Measurements from ENCODE around the gene LENG1. TPM values are rescaled to one million over a fixed set of nuclear protein-coding genes. Genes with fewer than 3 reads are reported as not detected.
A peak's percentile ranks its signal among the peaks of the same experiment; 100 is the strongest.
"Not testable (repeated sequence)": the region's sequence is repeated elsewhere in the genome, so short reads cannot be mapped to it uniquely, and the experiment has no call there.

LENG1 gene
- total RNA-seq, 1 donor from 2014 or later: 4.4 TPM

- peak; percentile 100 for DNase-seq (ENCODE audit: low spot score)
Observed at GRCh38 chr19:54189735-54190502, 30.4 kb upstream of the LENG1 start.

DNA sequence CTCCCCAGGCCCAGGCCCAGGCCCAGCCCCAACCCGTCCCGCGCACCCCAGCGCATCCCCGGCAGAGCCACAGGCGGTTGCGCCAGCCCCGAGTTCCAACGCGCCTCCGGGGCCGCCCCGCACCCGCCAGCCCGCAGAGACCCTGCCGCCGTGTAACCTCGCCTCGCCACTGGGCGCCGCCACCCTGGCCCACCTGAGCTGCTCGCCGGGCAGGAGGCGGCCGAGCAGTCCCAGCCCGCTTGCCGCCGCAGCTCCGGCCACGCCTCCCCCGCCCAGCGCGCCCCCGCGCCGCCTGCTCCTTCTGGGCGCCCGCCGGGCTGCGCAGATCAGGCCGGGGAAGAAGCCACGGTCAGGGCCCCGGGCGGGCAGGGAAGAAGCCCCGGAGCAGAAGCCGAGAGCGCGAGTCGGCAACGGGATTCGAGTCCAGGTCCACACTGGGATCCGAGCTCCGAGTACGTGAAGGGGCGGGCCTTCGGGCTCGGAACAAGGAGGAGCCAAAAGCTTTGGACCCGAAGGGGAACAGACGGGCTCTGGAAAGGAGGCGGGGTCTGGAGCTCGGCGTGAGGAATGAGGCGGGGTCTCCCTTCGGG is 29.7 kb upstream of the LENG1 start, which contains the start of gene MBOAT7:
Gene MBOAT7 (minus strand): TSS at position 436 of the 590 bp plus-strand sequence. CDS start 1,072 bp downstream, outside the sequence.
- peak; percentile 92 for DNase-seq (ENCODE audit: low spot score)

DNA sequence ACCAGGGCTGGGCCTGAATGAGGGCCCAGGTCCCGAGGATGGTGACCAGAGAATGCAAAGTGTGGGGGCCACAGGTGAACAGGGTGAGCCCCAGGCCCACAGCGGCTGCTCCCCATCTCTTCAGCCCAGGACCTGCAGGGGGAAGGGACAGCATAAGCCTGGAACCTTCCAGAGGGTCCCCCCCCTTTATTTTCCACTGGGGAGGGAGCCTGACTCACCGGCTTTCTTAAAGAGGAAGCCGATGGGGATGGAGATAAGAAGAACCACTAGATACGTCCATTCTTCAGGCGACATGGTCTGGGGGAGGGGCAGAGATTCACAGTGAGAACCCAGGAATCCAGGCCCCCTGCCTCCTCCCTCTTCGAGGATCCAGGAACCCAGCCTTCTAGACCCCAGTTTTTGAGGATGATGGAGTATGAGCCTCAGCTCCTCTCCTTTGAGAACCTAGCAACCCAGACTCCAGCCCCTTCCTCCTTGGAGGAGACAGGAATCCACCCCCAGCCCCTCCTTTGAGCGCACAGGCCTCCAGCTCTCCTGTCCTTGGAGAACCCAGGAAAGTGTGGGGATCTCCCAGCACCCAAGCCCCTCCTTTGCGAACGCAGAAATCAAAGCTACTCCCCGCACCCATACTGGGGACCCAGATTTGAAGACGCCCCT is 28.8 kb upstream of the LENG1 start:
- no peak for DNase-seq (ENCODE audit: low spot score)

GRCh38 chr19:54186934-54187381 is 27.4 kb upstream of the LENG1 start:
- DNase-seq (ENCODE audit: low spot score): no peak

DNA sequence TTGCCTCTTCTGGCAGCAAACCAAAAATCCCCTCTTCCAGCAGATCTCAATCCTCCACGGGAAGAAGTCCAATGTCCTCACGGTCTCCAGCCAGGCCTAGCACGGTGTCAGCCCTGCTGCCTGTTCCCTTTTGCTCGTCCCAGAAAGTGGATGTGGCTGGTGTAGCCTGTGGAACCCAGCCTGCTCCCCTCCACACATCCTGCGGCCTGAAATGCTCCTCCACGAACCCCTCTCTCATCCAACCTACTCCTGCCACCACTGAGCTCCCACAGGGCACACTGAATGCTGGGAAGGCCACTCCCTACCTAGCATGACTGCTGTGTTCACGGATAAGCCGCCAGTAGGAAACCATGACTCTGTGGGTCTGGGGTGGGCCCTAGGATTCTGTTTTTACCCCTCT is 26.8 kb upstream of the LENG1 start:
- no peak for DNase-seq (ENCODE audit: low spot score)

DNA sequence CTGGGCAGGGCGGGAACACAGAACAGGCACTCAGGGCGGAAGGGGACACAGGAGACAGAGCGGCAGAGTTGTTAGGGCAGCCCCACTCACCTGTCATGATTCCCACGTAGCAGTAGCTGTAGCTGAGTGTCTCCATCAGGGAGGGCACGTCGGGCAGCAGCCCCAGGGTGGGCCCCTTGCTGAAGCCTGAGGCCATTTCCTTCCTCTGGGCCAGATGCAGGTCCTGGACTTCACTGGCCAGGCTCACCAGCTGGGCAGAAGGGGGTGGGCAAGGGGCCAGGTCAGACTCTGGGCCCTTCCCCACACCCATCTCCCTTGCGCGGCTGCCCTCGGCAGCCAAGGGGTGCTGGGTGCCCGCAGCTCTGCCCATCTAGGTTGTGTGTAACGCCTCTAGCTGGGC is 23.9 kb upstream of the LENG1 start:
- DNase-seq (ENCODE audit: low spot score): no peak

DNA sequence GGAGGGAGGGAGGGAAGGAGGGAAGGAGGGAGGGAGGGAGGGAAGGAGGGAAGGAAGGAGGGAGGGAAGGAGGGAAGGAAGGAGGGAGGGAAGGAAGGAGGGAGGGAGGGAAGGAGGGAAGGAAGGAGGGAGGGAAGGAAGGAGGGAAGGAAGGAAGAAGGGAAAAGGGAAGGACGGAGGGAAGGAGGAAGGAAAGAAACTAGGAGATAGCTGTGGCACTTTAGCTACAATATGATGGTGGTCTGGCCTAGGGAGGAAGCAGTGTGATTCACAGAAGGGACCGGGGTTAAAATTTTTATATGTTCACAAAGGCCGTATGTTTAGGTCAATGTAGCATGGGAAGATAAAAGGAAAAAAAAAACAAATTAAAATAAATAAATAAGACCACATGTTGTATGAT is 22.4 kb upstream of the LENG1 start:
- DNase-seq (ENCODE audit: low spot score): not testable (repeated sequence)

GRCh38 chr19:54180691-54181091 is 21.2 kb upstream of the LENG1 start:
- DNase-seq (ENCODE audit: low spot score): no peak

DNA sequence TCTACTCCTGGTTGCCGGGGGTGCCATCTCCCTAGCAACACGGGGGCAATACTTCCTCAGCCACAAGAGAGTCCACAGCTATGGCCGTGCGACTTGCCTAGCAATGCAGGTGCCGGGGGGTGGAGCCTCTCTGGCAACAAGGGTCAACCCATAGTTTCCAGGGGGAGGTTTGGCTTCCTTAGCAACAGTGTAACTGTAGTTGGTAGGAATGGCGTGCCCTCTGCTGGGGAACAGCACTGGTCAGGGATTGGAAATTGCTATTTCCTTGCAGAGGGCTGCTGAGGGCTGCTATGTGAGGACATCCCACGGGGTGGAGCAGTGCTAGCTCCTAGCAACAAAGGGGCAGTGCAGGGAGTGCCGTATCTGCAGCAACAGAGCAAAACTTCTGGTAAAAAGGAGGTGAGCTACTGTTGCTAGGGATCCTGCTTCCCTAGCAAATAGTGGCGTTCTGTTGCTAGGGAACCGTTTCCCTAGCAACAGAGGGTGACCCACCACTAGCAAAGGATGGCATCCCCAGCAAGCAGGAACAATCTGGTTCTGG is 20.5 kb upstream of the LENG1 start:
- no peak for DNase-seq (ENCODE audit: low spot score)

DNA sequence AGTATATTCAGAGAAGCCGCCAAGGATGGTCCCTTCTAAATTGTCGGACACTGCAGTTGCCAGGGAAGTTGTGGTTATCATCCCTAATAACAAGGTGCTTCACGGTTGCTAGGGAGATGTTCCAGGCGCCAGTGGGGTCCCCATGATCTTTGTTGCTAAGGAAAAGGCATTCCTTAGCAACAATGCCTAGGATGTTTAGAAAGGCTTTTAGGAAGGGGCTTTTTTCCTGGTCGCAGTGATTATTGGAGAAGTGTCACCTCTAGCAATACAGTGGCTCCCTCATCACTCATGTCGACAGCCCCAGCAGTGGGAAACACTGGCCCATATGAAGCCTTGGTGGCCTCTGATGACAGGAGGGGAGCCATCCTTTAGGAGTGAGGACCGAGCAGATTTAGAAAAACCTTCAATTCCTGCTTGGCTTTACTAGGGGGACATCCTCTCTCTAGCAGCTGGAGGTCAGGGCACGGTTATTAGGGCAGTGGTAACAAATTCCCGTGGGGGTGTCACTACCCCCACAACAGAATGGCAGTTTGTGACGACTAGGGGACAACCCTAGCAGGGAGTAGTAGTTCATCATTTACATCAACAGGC is 19.8 kb upstream of the LENG1 start:
- DNase-seq (ENCODE audit: low spot score): no peak

DNA sequence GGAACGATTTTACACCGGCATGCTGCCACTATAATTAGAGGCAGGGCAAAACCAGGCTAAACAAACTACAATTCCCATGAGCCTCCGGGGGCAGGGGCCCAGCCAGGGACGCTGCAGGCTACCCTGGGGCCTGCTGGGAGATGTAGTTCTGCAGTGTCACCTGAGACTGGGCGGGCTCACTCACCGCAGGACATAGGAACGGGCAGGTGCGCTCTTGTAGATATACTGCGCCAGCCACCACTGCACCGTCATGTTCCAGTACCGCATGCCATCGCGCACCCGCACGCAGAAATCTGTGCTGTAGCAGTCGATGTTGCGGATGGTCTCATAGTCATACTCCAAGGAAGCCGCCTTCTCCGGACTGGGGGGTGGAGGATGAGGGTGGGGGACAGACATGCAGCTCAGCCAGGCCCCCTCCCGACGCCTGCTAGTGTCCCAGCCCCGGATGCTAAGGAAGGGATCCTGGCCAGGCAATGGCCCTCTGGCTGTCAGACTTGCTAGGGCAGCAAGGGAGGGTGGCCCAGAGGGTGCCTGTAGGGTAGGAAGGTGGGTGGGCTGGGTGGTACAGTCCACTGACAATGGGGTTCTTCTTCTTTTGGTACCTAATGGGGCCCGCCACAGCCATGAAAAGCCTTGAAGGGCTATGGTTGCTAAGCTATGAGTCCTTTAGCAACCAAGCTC is 19.2 kb upstream of the LENG1 start:
- DNase-seq (ENCODE audit: low spot score): no peak

DNA sequence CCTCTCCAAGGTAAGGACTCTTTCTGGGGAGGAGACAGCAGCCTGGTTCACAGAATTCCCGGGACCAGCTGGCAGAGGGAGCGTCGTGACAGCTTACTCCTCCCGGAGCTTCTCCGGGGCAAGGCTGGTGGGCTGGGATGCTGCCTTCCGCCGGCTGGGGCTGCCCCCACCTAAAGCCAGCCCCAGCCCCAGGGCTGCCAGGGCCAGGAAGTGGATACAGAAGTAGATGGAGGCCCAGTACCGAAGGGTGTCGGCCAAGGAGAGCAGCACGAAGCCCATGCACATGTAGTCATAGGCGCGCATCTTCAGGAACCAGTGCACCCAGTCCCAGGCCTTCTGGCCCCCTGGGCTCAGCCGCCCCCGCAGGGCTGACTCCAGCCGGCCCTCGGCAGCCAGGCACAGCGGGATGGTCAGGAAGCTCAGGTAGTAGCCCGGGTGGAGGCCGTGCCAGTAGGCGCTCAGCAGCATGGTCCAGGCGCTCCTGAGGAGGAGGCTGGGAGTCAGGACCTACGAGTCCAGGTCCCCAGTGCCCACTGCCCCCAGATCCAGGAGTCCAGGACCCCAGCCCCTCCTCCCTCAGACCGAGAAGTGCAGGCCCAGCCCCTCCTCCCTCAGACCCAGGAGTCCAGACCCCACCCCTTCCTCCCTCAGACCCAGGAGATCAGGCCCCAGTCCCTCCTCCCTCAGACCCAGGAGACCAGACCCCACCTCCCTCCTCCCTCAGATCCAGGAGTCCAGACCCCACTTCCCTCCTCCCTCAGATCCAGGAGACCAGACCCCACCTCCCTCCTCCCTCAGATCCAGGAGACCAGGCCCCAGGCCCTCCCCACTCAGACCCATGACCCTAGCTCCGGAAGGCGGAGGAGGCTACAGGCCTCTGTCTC is 14.7 kb upstream of the LENG1 start:
- DNase-seq (ENCODE audit: low spot score): no peak

- DNase-seq (ENCODE audit: low spot score): no peak
Observed at GRCh38 chr19:54173359-54173699, 13.8 kb upstream of the LENG1 start.

- no peak for DNase-seq (ENCODE audit: low spot score)
Observed at GRCh38 chr19:54172471-54173358, 13.2 kb upstream of the LENG1 start, which contains the start of gene TMC4. Gene TMC4 (minus strand): TSS chr19:54173160. CDS start chr19:54173117, 43 bp downstream.

GRCh38 chr19:54171736-54172431 is 12.4 kb upstream of the LENG1 start:
- not testable (repeated sequence) for DNase-seq (ENCODE audit: low spot score)

- no peak for DNase-seq (ENCODE audit: low spot score)
Observed at GRCh38 chr19:54169149-54169740, 9.7 kb upstream of the LENG1 start.

- peak; percentile 96 for DNase-seq (ENCODE audit: low spot score)
Observed at GRCh38 chr19:54168174-54168917, 8.8 kb upstream of the LENG1 start.
